ENCODE measurements around the gene NUP133. TPM values are rescaled to one million over a fixed set of nuclear protein-coding genes. Genes with fewer than 3 reads are reported as not detected.
"Not testable (repeated sequence)": the region's sequence is repeated elsewhere in the genome, so short reads cannot be mapped to it uniquely, and the experiment has no call there.

NUP133 gene
- total RNA-seq, 1 donor from 2014 or later, result 35.8 TPM

DNA sequence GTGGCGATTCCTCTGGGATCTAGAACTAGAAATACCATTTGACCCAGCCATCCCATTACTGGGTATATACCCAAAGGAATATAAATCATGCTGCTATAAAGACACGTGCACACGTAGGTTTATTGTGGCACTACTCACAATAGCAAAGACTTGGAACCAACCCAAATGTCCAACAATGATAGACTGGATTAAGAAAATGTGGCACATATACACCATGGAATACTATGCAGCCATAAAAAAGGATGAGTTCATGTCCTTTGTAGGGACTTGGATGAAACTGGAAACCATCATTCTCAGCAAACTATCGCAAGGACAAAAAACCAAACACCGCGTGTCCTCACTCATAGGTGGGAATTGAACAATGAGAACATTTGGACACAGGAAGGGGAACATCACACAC lies 3.5 kb upstream of the NUP133 start:
- ATAC-seq; DNase-seq (ENCODE audit: low spot score): not testable (repeated sequence)
- intact Hi-C loops (cut with DNase I), result loop anchor here (10.0 kb wide), 1 partner anchor 247 kb away; no protein-coding TSS in a partner anchor

DNA sequence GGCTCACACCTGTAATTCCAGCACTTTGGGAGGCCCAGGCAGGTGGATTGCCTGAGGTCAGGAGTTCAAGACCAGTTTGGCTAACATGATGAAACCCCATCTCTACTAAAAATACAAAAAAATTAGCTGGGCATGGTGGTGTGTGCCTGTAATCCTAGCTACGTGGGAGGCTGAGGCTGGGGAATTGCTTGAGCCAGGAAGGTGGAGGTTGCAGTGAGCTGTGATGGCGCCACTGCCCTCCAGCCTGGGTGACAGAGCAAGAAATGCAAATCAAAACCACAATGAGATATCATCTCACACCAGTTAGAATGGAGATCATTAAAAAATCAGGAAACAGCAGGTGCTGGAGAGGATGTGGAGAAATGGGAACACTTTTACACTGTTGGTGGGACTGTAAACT lies 3.1 kb upstream of the NUP133 start:
- intact Hi-C loops (cut with DNase I), result loop anchor here (10.0 kb wide), 1 partner anchor 246 kb away; no protein-coding TSS in a partner anchor
- not testable (repeated sequence) for DNase-seq (ENCODE audit: low spot score); ATAC-seq

DNA sequence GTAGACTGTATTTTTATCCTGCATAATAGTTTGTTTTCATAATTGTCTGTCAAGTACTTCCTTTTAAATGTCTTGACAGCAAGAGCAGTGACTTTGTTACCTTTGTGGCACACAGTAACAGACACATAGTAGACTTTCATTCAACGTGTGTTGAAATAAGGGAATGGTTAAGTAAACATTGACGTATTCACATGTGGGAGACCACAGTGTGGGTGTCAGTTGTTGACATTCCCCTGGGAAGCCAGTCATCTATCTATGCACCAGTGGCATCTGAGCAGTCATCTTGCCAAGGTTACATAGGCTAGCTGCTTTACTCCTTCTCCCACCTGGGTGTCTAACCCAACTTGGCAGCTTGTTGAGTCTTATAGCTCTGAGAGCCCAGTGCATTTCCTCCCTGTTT lies 1.4 kb upstream of the NUP133 start:
- intact Hi-C loops (cut with DNase I), result no loop called here
- ATAC-seq (no peak), DNase-seq (ENCODE audit: low spot score) (no peak)

DNA sequence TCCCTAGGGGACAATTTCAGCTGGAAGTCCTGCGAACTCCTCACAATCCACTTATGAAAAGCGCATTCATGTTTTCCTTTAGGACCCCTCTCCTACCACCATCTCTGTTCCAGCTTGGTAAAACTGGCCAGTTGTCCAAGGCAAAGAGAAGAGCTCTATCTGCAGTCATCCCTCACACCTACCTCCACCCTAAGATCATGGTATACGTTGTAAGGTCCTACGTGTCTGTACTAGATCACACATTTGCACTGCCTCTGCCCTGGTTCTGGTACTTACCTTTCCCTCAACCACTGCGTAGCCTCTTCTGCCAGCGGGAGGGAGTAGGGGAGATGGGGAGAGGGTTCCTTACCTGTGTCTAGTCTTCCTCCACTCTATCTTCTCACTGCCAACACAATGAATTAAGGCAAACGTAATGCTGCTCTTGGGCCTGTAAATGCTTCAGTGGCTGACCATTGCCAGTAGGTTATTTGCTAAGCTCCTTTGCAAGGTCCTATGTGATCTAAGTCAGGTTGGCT lies 739 bp upstream of the NUP133 start:
- DNase-seq (ENCODE audit: low spot score) (no peak), ATAC-seq (peak; percentile 8)
- intact Hi-C loops (cut with DNase I), result no loop called here

DNA sequence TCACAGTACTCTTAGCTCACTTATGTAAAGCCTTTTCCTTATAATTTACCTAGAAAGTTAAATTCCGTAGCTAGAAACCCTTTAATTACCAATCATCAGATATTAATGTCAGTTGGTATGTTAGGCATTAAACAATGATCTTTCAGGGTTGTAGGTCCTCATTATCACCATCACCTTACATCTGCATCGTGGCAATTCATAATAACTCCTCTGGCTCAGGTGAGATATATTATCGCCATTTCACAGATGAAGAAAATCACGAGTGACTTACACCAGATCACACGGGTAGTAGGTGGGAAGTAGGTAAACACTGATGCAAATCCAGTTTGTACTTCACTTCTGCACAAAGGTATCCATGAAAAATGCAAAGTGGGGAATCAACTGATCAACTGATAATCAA lies 639 bp downstream of the NUP133 start:
- intact Hi-C loops (cut with DNase I), result no loop called here
- ATAC-seq (no peak), DNase-seq (ENCODE audit: low spot score) (no peak)

DNA sequence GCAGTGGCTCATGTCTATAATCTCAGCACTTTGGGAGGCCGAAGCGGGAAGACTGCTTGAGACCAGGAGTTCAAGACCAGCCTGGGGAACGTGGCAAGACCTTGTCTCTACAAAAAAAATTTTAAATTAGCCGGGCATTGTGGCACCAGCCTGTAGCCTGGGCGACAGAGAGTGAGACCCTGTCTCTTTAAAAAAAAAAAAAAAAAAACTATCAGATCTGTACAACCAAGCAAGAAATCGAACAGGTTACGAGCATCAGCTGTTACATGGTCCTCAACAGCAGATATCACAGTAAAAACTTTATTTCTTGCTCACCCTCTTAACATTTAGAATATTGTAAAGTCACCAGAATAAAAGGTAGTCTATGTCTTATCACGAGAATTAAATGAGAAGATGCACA lies 1.5 kb downstream of the NUP133 start:
- ATAC-seq (no peak), DNase-seq (ENCODE audit: low spot score) (no peak)
- intact Hi-C loops (cut with DNase I), result no loop called here

DNA sequence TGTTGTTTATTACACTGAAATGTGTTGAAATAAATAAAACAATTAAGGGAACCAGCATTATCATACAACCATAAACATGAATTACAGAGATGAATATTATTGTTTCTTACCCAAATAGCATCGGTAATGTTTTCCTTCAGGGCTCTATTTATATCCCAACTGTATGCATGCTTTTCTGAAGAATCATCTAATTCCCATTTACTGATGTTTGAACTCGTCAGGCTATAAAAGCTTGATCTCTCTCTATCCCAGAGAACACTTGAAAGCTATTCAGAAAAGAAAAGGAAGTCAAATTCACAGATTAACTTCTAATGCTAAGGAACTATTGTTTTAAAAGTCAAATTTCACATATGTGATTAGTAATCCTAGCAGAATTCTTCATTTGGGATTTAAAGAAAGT lies 12.4 kb downstream of the NUP133 start:
- DNase-seq (ENCODE audit: low spot score), result no peak
- intact Hi-C loops (cut with DNase I), result no loop called here
- ATAC-seq, result no peak

DNA sequence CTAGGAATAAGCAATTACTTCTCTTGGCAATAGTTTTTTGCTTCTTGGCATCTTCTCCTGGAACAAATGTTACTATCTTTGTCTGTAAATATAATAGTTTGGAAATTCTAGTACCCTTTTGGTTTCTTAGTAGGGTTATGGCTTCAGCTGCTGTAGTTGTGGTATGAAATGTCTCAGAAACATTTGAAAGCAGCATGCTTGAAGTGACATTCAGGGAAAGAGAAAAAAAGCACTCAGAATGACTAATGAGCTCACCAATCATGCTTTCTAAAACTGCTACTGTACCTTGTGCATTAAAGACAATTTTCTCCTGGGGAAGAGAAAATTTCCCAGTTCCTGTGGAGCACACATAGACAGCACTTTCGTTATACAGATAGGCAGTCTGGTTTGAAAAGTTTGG lies 21.0 kb downstream of the NUP133 start:
- no peak for ATAC-seq
- intact Hi-C loops (cut with DNase I), result no loop called here
- DNase-seq (ENCODE audit: low spot score), result no peak

DNA sequence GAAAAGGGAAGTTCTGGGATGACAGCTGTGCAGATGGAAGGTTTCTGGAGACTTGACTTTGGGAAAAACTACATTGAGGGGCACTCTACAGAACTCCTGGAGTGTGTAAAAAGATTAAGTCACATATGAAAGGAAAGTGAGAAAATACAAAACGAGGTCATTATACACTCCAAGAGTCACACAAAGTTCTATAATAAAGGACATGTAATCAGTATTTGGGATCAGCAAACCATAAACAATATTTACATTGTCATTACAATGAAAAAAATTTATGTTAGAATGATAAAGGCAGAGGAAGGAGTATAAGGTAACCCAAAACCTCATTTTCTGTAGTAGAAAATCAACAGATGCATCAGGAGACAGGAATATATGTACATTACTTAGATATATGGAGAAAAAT lies 22.8 kb downstream of the NUP133 start:
- ATAC-seq (no peak), DNase-seq (ENCODE audit: low spot score) (no peak)
- intact Hi-C loops (cut with DNase I), result no loop called here

DNA sequence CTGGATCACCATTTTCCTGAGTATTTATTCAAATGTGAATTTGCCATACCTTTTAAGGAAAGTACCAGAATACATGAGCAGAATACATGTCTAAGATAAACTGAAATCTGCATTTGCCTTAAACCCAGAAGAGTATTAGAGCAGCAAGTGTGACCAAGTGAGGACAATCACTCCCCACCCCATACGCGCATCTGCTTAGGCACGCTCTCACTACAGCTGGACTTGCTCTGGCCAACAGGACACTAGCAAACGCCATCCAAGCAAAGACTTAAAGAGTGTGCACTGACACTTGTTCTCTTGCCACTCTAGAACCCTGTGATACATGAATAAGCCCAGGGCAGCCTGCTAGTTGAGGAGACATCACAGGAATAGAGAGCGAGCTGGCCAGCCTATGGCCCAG lies 25.6 kb downstream of the NUP133 start:
- DNase-seq (ENCODE audit: low spot score) (no peak), ATAC-seq (no peak)
- intact Hi-C loops (cut with DNase I), result no loop called here

DNA sequence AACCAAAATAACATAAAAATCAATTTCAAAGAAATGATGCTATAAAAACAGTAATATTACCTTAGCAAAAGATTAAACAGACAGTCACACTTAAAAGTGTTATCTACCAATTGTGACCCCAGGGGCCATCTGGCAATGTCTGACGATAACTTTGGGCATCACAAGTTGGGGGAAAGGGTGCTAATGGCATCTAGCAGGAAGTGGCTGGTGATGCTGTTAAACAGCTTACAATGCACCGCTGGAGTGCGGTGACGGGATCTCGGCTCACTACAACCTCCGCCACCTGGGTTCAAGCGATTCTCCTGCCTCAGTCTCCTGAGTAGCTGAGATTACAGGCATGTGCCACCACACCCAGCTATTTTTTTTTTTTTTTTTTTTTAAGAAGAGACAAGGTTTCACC lies 27.6 kb downstream of the NUP133 start:
- DNase-seq (ENCODE audit: low spot score), result no peak

DNA sequence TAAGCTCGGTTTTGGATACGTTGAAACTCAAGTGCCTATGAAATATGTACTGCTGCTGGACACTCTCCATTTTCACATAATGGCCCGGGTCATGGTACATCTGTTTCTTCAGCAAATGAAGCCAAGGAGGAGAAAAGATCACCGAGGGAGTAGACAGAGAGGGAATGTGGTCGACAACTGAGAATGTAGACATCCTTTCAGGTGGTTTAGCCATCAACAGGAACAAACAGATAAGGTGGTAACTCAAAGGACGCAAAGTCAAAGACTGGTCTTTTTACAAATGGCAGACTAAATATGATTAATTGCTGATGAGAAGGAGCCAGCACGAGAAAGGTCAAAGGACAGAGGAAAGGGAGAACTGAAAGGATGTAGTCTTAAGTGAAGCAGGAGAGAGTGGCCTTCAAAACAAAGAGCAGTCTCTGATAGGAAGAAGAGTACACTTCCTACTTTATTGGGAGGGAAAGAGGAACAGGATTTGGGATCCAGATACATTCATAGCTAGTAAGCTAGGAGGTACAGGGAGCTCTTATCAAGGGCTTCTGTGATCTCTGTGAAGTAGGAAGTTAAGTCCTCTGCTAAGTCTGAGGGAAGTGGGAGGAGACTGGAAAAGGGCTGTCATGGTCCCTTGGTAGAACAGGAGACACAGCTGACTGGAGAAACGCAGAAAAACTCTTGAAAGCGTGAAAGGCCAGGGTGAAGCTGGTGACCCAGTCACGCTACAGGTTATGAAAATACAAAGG lies 28.3 kb downstream of the NUP133 start:
- intact Hi-C loops (cut with DNase I), result no loop called here
- DNase-seq (ENCODE audit: low spot score) (no peak), ATAC-seq (no peak)

More for the DNA sequence above, 27.6 kb downstream of the NUP133 start:
- intact Hi-C loops (cut with DNase I), result no loop called here
- ATAC-seq, result no peak

DNA sequence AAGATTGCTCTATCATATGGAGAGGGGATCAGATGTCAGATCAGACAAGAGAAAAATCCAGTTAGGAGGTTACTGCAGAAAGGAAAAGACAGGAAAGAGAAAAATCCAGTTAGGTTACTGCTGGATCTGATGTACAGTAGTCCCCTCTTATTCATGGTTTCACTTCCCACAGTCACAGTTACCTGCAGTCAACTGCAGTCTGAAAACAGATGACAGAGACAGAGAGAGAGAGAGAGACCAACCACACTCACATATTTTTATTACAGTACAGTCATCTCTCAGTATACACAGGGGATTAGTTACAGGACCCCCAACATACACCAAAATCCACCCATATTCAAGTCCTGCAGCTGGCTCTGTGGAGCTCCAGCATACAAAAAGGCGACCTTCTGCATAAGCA lies 29.3 kb downstream of the NUP133 start:
- no peak for ATAC-seq
- no peak for DNase-seq (ENCODE audit: low spot score)
- intact Hi-C loops (cut with DNase I), result no loop called here

DNA sequence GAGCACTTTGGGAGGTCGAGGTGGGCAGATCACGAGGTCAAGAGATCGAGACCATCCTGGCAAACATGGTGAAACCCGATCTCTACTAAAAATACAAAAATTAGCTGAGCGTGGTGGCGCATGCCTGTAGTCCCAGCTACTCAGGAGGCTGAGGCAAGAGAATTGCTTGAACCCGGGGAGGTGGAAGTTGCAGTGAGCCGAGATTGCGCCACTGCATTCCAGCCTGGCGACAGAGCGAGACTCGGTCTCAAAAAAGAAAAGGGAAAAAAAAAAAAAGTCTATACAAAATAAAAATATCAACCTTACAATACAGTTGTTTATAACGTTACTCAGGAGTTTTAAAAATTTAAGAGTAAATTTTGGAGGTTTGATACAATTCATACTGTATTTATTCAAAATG lies 32.3 kb downstream of the NUP133 start:
- ATAC-seq; intact Hi-C loops (cut with DNase I); DNase-seq (ENCODE audit: low spot score): not testable (repeated sequence)

DNA sequence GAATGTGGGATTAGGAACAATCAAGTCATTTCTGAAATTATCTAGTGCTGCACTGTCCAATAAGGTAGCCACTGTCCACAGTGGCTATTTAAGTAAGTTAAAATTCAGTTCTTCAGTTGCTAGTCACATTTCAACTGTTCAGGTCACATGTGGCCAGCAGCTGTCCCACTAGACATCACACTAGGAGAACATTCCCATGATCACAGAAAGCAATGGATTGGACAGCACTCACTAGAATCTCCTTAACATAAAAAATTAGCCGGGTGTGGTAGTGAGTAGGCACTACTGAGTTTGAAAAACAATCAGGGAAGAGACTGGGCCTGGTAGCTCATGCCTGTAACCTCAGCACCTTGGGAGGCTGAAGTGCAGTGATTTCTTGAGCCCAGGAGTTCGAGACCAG lies 33.6 kb downstream of the NUP133 start:
- no peak for DNase-seq (ENCODE audit: low spot score)
- no peak for ATAC-seq
- intact Hi-C loops (cut with DNase I), result no loop called here

DNA sequence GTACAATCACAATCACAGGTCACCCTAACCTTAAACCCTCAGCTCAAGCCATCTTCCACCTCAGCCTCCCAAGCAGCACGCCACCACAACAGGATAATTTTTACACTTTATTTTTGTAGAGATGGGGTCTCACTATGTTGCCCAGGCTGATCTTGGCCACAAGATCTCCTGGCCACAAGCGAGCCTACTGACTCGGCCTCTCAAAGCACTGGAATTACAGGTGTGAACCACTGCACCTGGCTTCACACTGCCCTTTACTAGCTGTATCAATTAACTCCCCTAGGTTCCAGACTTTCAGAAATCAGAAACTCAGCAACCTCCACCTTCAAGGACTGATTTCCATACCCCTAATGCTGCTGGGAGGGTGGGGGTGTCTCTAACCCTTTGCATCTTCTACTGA lies 37.0 kb downstream of the NUP133 start:
- ATAC-seq (no peak), DNase-seq (ENCODE audit: low spot score) (no peak)
- intact Hi-C loops (cut with DNase I), result no loop called here

DNA sequence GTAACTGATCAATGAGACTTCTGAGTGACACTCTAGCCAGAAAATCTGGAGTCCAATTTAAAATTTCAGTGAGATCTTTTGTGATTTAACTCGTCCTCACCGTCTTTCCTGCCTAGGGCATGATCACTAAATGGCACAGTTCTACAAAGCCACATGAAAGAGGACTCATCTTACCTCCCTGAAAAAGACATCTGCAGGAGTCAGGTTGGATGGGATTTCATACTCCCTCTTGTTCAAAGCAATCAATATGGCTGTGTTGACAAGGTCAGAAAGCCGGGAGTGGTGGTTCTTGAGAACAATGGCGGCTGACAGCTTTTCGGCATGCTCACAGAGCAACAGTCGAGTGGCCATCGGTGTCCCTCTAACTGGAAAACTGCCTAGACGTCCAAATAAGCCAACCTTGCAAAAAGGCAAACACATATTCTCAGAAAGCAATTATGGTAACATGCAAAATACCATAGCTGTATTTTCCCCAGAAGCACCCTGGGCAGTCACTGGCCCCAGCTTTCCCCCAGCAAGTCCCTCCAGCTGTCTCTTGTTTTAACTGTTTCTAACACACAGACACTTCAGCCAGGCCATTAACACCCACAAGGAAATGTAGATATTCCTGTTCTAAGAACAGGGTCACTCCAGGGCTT lies 37.6 kb downstream of the NUP133 start:
- intact Hi-C loops (cut with DNase I), result no loop called here
- no peak for DNase-seq (ENCODE audit: low spot score)
- no peak for ATAC-seq

DNA sequence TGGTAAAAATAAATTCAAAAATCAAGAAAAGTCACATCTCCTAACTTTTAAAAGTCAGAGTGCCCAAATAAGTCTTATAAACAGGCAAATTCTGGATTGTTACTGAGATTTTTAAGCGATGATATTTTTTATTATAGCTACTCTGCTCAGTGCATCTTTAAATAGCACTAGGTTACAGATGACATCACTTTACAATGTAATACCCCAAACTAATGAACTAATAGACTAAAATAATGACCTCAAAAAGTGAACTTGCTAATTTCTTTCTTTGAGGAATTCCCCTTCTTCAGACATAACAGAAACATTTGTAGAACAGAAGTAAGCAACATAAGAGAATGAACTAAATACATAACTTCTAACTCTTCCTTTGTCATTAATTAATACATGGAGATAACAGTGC lies 41.3 kb downstream of the NUP133 start:
- DNase-seq (ENCODE audit: low spot score) (no peak), ATAC-seq (no peak)
- intact Hi-C loops (cut with DNase I), result no loop called here

DNA sequence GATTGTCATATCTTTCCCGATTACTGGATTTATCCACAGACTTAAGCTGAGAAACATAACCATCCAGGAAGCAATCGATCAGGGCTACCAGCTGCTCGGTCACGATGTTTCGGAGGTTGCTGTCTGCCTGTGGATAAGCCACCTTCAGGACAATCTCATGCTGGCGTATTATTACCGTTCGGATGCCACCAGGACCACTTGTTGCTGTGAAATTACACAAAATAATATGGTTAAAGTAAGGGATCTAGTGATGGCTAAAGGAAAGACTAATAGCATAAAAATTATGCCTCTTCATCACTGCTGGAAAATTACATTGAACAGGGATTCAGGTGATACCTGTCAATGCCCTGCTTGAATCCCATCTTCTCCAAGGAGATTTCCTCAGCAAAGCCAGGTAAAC lies 43.5 kb downstream of the NUP133 start:
- no peak for ATAC-seq
- DNase-seq (ENCODE audit: low spot score), result no peak
- intact Hi-C loops (cut with DNase I), result no loop called here

DNA sequence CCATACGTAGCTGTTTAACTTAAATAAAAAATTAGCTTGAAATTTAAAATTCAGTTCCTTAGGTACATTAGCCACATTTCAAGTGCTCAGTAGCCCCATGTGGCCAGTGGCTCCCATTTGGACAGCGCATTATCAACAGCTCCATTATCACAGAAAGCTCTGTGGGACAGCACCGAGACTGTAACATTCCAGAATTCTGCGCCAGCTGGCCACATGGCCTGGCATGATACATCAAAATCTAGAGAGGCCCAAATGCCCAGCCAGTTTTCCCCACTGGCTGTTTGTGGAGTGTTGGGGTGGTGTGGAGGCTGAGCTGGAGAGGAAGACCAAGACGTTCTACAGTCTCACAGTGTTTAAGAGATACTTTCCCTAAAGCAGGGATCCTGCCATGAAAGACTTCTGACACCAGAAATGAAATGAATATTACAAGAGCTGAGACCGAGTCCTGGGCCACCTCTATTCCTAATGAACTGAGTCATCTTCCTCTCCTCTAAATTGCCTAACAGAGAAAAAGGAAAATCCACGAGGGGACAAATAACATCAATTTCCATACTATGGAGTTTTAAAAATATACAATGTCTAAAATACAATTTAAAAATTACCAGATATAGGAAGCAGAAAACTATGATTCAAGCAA lies 47.0 kb downstream of the NUP133 start:
- intact Hi-C loops (cut with DNase I), result no loop called here
- no peak for DNase-seq (ENCODE audit: low spot score)
- no peak for ATAC-seq
